HG03066 (cell line): Measurements from ENCODE around the gene ZNF134.

ENCODE experiments used
- ATAC-seq: cut with Tn5 transposase; IDR thresholded peaks from one replicate; pipeline ENCODE4 v1.9.1; 2021; ENCODE audit warnings: low read depth; ENCODE audit not compliant: unreplicated experiment

ZNF134 gene

DNA sequence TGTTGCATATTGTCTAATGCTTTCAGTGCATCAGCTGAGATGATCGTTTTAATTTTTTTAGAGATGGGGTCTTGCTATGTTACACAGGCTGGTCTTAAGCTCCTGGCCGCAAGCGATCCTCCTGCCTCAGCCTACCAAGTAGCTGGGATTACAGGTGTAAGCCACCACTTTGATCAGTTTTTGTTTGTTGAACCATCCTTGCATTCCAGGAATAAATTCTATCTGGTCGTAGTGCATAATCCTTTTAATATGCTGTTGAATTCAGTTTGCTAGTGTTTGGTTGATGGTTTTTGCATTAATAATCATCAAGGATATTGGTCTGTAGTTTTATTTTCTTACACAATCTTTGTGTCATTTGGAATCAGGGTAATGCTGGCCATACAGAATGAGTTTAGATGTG lies 23.3 kb downstream of the ZNF134 start:
- ATAC-seq: no peak

DNA sequence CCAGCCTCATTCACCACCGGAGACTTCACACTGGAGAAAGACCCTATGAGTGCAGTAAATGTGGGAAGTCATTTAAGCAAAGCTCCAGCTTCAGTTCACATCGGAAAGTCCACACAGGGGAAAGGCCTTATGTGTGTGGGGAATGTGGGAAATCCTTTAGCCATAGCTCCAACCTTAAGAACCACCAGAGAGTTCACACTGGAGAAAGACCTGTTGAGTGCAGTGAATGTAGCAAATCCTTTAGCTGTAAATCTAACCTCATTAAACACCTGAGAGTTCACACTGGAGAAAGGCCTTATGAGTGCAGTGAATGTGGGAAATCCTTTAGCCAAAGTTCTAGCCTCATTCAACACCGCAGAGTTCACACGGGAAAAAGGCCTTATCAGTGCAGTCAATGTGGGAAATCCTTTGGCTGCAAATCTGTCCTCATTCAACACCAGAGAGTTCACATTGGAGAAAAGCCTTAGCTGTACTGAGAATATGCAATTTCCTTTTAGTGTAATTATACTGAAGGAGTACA lies 27.7 kb downstream of the ZNF134 start:
- ATAC-seq: no peak

DNA sequence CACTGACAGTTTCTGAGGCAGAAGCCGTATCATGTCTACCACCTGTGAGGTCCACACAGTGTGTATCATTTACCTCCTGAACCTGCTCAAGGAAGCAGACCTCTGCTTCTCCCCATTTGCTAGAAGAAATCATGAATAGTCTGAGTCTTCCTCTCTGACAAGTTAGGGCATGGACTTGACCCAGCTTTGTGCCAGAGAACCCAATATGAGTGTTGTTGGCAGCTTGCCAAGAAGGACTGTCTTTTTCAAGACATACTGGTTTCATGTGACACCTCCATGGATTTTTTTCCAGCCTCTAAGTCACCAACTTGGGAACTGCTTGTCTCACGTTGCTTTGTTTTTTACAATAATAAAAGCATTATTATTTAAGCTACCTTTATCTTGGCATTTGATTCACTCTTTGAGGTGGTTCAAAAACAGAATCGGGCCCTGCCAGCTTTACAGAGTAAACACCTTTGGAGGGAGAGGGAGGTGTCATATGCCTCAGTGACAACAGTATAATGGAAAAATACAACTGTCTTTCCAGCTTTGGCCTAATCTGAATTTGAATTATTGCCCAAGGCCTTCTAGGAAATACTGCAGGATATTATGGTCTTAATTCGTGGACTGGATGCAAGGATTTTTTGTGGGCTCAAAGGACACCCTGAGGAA lies 28.5 kb downstream of the ZNF134 start:
- ATAC-seq: no peak

DNA sequence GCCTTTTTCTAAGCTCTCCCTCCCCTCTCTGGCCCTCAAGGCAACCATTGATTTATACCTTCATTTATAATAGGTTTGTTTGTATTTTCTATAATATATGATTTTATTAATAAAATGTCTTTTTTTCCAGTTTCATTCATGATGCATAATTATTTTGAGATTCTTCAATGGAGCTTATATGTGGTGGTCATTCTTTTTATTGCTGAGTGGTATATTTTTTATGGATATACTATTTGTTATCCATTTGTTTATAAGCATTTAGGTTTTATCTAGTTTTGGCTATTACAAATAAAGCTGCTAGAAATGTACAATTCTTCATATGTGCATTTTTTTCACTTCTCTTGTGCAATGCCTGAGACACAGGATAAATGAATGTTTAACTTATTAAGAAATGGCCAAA lies 29.7 kb downstream of the ZNF134 start:
- no peak for ATAC-seq

DNA sequence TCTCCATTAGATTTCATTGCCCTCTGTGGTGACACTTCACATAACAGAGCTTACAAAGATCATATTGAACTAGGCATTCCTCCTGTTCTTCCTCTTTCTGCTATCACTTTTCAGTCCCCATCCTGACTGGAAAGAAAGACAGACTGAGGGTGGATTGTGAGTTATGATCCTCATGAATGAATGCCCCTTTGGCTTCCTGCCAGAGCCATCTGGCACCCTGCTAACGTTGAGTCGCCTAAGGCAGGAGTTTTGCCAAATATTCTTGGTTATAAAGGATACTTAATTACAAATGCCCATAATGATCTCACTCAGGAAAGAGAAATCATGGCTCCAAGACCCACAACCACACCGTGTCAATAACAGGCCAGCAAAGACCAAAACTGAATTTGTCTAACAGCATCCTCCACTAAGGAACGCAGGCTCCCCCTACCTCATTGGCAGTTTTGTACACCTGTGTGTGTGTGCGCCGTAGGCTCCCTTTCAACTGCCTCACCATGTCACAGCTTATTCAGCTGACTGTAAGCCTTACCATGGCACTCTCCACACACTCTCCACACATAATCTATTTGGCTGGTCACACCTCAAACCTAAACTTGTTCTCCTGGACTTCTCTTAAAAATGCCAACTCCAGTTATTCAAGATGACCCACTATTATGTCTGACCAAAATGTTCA lies 34.4 kb downstream of the ZNF134 start:
- ATAC-seq: no peak

DNA sequence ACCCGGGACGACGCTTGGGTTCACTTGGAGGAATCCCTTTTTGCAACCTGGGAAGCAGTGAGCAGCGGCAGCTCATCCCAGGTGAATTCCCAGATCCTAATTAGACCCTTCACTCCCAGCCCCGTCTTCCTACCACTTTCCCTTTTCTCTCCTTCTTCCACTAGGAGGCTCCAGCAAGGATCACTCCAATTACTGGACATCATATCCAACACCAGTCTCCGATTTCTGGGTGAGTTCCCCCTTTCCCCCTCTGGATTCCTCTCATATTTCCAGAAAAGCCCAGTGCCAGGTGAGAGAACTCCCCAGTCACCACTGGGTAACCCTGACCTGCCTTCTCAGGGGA lies 37.6 kb downstream of the ZNF134 start:
- no peak for ATAC-seq

DNA sequence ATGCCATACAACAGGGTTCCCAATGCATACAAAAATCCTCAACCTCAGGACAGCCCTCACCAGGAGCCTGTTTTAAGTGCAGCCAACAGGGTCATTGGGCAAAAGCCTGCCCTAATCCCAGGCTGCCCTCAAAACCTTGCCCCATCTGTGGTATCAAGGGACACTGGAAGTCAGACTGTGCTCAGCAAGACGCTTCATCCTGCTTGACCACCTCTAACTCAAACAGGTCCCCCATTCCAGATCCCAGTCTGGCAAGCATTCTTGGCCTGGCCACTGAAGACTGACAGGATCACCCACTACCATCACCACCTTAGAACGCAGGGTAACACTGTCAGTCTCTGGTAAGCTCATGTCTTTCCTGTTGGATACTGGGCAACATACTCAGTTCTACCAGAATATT lies 39.6 kb downstream of the ZNF134 start:
- no peak for ATAC-seq

DNA sequence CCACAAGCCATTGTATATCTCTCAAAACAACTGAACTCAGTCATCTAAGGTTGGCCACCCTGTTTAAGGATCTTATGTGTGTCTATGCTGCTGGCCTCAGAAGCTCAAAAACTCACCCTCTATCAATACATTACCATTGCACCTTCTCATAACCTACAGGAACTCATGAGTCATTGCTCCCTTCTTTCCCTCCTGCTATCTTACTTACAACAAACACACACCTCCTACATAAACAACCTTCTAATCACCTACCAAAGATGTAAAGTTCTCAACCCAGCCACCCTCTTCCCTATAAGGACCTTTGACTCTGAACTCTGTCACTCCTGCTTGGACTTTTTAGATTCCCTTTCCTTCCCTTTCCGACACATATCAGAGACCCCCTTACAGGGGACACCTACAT lies 41.4 kb downstream of the ZNF134 start:
- no peak for ATAC-seq

DNA sequence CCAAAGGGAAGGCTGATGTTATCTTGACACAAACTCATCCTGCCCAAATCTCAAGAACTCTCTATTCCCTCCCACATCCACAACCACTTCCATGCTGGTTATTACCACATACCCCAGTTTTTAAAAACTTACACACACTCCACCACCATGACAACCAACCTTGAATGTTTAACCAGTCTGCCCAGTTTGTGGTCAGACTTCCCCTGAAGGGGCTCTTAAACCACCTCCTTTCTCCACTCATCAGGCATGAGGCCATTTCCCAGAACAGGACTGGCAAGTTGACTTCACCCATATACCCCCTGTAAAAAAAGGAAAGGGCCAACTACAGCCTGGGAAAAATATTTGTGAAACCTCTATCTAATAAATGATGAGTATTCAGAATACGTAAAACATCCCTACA lies 42.3 kb downstream of the ZNF134 start:
- ATAC-seq: no peak

DNA sequence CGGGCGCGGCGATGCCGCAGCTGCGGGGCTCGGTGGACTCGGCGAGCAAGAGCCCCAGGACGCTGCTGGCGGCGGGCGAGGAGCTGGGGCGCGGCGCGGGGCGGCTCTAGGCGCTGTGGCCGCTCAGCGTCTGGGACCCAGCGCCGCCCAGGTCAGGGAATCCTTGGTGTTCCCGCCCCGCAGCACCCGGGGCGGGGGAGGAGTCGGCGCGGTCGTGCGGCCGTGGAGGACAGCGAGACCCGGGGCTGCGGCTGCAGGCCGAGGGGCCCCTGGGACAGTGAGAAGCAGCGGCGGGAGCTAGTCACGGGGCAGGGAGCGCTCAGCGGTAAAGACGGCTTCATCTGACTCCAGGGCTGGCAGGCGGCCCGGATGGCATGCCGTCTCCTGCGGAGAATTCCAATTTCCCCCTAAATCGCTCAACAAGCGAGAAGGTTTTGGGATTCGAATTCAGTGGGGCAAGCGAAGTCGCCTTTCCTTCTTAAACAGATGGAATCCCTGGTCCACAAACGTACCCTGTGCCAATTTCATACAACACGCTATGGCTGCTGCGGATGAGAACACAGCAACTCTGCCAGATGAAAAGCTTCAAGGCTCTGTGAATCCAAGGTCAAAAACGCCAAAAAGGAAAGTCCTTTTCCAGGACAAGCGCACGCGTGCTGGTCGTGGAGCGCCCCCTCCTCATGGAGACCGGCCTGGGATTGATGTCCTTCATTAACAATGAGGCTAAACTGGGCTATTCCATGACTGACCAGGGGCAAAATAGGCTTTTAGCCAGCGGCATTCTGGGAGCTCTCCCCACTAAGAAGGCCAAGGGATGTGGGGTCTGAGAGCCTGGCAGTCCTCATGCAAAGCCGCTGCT lies 50.5 kb downstream of the ZNF134 start:
- ATAC-seq: no peak

DNA sequence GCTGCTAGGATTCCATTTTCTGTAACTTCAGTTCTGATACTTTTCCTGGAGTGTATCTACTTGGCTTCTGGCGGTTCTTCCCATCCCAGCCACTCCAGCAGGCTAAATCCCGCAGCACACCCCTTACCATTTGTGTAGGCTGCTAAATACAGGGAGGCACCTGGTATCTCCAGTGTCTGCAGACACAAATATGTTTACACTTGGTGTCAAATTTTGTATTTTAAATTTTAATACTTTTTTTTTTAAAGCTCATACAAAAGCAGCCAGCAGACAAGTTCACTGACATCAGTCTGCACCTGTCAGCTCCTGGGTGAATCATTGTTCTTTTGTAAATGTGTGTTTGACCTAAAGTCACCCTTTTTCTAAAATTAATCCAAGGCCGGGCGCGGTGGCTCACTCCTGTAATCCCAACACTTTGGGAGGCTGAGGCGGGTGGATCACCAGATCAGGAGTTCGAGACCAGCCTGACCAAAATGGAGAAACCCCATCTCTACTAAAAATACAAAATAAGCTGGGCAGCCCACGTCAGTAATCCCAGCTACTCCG lies 51.3 kb downstream of the ZNF134 start:
- ATAC-seq: no peak

DNA sequence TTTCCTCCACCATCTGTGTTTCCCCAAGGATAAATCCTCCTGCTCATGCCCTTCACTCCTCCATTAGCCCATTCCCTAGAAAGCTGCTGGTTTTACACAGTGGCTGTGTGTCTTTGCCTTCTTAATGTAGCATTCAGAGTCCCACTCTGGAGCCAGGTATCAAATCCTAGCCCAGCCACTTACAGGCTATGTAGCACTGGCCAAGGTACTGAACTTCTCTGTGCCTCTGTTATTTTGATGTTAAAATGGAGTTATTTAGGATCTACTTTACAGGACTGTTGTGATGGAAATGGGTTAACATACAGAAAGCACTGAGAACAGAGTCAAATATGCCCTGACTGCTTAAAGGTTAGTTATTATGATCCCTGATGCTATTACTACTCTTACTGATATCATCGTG lies 53.2 kb downstream of the ZNF134 start:
- ATAC-seq: no peak

DNA sequence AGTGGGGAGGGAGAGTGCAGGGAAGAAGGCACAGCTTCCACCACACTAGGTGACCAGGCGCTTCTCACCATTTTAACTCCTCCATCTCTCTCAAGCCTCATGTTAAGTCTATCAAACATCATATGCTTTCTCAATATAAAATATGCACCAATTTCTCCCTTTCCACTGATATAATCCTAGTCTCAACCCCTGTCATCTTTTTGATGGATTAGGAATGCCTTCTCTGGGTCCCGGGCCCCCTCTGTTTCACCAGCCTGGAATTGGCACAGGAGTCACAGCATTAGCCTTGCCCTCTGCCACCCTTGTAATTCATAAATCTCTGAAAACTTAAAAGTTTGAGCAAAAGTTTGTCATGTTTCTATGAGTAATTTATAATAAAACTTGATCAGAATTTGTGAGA lies 54.6 kb downstream of the ZNF134 start, which contains the start of gene ZSCAN4:
TSS of gene ZSCAN4 (plus strand) at position 301 of the 400 bp plus-strand sequence. CDS start 7,211 bp downstream, outside the sequence.
- no peak for ATAC-seq

DNA sequence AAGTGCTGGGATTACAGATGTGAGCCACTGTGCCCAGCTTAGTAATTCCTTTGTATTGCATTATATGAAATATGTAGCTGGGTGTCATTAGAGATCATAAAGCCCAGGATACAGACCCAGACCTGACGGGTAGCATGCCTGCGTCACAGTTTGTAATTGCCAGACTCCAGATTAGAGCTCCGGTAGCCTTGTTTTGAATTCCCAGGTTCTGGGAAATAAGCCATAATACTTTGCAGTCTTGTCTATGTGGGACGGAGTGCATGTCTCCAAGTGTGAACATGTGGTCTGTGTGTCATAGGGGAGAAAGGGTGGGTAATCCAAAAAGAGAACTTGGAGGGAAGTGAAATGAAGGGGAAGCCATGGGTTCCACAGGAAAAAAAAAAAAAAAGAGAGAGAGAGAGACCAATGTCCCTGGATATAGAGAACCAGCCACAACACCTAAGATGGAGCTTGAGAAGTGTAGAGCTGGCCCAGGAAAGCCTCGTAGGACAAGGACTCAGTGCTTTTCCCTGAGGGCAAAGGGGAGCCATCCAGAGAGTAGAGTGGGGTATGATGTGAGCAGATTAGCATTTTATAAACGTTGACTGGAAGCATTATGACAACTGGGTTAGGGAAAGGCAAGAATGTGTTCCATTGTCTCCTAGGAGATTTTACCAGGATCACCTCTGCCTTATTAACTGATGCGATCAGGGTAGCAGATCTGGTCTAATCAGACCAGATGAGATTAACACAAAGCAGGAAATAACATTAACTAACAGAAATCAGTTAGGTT lies 57.3 kb downstream of the ZNF134 start:
- ATAC-seq: no peak

DNA sequence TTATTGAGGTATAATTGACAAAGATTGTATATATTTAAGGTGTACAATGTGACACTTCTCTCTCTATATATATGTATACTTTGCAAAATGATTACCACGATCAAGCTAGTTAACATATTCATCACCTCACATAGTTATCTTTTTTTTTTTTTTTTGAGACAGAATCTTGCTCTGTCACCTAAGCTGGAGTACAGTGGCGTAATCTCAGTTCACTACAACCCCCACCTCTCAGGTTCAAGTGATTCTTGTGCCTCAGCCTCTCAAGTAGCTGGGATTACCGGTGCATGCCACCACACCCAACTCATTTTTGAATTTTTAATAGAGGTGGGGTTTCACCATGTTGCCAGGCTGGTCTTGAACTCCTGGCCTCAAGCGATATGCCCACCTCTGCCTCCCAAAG lies 58.4 kb downstream of the ZNF134 start:
- no peak for ATAC-seq
